Measurements from ENCODE around the gene EIF4E1B.

The EIF4E1B gene

DNA sequence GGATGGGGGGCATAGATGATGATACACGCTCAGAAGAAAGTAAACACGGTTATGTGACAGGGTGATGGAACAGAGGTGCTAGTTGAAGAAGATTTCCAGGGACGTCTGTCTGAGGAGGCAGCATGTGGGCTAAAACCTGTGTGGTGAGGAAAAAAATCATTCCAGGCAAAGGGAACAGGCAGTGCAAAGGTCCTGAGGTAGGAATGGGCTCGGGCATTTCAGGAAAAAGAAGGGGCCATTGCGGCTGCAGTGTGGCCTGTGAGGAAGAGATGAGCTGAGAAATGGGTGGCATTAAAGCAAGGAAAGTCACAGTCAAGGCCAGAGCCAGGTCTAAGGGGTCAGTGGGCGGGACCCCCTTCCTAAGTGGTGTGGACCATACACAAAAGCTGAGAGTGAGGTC, 35.0 kb downstream of the EIF4E1B start:
- no peak for DNase-seq

DNA sequence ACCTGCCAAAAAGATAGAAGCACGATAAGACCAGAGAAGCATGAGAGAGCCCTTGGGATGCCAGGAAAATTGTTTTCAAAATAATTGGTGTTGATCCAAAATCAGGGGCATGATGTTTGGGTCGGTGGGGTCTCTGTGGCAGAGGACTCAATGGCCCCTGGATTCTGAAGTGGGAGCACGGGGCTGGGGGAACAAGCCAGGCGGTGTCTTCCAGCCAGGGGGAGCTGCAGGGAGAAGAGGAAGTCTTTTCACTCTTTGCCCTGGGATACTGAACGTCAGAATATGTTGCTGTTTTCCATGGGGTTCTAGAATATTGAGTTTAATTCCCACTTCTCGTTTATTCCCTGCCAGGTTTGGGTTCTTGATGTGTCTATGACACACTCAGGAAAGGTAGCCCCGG, 37.2 kb downstream of the EIF4E1B start:
- DNase-seq, result no peak

DNA sequence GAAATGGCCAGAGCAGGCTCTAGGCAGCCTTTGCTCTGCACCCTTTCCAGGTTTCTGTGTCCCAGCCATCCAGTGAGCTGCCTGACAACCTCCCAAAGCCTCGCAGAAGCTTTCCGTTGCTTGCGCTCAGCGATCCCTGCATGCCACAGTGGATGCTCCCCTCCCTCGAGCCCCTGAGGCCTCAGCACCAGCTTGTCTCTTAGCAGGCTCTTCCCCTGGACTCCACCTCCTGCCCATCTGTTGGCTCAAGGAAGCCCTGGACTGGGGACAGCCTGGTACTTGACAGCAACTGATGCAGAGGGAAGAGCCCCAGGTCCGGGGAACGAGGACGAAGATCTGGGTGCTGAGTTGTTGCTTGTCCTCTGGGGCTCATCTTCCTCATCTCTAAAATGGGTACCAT, 40.0 kb downstream of the EIF4E1B start:
- no peak for DNase-seq

DNA sequence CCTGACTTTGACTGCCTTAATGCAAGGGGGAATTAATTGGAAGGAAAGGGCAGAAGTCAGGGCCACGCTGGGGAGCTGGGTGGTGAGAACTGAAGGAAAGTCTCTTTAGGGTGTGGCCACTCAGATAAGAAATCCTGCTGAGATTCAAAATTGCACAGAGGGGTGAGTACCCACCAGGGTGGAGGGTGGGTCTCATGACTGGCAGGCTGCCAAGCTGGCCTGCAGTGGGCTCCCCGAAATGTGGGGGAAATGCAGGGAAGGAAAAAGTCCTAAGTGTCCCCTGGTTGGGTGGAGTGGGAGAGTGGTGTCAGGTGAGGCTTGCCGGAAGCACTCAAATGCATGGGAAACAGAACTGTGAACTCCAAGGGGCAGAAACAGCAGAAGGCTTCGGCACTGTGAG, 40.9 kb downstream of the EIF4E1B start:
- DNase-seq, result no peak

DNA sequence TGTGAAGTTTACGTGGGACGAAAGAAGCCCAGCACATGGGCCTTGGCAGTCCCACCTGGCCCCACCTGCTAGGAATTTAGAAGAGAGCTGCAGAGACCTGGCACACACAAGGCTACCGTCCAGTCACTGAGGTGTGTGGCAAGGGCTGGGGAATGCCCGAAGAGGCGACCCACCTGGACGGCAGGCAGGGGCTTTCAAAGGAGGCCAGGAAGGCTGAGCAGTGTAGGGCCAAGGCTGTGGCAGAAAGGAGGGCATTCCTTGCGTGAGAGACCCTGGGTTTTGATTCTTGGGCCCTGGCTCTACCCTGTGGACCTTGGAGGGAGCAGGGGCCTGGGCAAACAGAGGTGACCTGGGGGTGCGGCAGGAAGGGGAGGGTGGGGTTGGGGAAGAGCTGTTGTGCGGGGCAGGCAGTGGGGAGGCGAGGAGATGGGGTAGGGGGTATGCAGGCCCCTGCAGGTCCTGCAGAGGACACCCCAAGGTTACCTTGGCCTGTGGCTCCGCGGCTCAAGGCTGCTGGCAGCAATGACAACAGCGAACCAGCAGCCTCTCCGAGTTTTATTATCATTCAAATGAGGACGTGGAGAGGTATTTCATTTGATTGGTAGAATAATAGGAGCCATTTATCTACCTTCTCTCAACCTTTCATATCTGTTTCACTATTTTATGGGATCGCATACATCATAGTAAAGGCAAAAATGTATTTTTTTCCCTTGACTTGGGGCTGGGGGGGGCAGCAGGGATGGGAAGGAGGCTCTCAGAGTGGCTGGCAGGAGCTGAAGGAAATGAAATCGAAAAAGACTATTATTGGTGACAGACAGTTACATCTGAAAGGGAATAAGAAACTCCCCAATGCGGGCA, 41.6 kb downstream of the EIF4E1B start:
- no peak for DNase-seq

DNA sequence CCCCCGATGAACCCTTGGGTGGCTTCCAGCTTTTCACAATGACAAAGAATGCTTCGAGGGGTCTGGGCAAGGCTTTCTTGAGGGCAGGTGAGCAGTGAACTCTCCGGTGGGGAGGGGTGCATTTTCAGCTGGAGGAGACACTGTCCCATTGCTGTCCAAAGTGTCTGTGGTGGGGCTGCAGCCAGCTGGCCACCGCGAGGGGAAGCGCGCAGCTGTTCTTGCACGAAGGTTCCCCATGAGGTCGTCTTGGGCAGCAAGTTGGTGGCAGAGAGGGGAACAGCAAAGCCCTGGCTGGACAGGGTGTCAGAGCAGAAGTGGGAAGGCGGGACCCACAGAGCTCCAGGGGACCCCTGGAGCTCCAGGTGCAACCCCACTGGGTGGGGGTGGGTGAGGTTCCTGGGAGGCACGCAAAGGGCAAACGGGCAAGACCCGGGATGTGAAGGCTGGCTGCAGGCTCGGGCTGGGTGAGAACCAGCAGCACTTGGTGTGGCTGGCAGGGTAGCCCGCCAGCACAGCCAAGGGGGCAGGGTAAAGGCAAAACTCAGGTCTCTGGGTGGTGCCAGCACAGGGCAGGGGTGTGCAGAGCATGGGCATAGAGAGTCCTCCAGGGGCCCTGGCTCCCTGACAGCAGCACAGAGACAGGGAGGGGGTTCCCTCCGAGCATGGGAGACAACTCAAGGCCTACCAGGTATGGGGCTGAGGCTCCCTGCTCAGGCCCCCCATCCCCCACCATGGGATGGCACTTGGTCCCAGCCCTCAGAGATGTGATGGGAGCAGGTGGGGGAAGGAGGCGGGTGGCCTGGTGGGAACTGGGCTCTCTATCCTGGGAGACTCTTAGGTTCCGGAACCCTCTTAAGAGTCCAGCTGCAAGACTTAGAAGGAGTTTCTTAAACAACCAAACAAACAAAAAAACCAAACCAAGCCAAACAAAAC, 43.4 kb downstream of the EIF4E1B start:
- DNase-seq, result no peak

DNA sequence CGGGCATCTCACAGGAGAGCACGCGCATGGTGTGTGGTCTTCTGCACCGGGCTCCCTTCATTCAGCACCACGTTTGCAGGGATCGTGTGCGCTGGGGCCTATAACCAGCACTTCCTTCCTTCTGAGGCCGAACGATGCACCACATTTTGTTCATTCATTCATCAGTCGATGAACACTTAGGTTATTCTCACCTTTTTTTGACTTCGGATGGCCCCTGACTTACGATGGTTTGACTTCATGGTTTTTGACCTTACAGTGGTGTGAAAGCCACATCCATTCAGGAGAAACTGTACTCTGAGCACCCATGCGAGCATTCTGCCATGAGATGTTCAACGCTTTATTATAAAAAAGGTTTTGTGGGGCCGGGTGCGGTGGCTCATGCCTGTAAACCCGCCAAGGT, 44.3 kb downstream of the EIF4E1B start:
- no peak for DNase-seq

DNA sequence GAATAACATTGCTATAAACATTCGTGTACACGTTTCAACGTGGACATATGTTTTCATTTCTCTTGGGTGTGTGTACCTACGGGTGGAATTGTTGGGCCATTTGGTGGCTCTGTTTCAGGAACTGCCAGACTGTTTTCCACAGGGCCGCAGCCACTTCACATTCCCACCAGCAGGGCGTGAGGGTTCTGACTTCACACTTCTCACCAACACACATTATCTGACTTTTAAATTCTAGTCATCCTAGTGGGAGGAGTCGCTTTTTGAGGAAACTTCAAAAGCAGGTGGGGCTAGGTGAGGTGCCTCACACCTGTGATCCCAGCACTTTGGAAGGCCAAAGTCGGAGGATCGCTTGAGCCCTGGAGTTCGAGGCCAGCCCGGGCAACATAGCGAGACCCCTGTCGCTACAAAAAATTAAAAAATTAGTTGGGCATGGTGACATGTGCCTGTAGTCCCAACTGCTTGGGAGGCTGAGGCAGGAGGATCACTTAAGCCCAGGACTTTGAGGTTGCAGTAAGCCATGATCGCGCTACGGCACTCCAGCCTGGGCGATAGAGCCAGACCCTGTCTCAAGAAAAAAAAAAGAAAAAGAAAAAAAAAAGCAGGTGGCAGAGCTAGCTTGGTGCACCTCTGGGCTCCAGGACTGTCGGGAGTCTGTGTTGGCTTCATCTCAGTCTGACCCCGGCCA, 45.3 kb downstream of the EIF4E1B start:
- DNase-seq, result no peak

DNA sequence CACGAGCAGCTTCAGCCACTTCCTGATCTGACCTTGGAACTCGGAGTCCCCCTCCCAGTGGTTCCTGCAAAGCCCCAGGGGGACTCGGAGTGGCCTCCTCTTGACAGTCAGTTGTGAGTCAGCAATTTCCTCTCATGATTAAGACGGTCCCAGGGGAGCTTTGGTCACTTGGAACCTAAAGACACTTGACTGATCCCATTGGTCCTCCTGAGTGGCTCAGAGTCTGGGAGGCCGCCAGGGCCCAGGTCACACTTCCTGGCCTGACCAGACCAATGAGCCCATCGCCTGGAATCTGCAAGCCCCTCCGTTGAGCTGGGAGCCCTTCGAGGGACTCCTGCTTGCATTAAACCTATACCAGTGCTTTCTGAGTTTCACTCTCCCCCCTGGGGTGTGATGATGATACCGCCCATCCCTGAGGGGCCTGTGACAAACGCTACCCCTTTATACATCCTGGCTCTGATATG, 45.9 kb downstream of the EIF4E1B start:
- no peak for DNase-seq

DNA sequence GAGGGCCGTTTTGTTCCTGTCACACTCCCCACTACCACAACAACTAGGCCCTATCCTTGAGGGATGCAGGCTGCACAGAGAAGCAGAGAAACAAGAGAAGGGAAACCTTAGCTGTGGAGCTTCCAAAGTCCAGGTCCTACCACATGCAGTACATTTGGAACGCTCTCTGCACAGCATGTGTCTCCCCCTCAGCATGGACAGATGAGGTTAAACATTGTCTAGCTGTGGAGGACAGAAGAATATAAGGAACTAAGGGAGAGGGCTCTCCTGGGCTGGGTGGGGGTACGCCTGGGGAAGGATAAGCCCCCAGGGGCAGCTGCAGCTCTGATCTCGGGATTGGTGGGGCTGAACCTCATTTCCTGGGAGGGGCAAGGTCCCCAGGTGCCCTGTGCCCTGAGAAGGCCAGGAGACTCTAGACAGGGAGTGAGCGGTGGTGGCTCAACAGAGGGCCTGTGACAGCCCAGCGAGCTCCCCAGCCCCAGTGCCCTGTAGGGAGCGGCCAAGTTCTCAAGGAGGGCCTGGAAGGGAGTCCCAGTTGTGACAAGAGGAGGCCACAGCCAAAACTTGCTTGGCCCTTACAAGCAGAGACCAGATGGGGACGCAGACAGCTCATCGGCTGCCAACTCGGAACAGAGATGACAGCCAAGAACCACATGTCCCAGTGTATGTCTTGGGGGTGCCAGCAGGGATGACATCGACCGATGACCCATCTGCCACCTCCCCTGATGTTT, 46.9 kb downstream of the EIF4E1B start:
- DNase-seq, result no peak

DNA sequence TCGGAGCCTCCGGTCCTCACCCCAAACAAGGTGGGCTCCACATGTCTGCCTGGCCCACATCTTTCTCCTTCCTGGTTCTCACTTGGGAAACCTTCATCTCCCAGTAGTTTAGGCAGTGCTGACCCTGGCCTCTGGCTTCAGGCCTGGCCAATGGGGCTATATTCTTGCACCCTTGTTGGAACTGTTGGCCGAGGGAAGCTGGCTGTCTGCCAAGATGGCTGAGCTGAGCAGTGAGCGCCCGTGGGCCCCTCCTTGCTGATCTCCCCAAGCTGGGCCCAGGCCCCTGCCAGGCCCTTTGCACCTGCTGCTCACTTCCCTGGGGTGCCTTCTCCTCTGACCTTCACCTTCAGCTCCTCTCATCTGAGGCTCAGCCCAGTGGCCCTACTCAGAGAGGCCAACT, 48.1 kb downstream of the EIF4E1B start:
- no peak for DNase-seq

DNA sequence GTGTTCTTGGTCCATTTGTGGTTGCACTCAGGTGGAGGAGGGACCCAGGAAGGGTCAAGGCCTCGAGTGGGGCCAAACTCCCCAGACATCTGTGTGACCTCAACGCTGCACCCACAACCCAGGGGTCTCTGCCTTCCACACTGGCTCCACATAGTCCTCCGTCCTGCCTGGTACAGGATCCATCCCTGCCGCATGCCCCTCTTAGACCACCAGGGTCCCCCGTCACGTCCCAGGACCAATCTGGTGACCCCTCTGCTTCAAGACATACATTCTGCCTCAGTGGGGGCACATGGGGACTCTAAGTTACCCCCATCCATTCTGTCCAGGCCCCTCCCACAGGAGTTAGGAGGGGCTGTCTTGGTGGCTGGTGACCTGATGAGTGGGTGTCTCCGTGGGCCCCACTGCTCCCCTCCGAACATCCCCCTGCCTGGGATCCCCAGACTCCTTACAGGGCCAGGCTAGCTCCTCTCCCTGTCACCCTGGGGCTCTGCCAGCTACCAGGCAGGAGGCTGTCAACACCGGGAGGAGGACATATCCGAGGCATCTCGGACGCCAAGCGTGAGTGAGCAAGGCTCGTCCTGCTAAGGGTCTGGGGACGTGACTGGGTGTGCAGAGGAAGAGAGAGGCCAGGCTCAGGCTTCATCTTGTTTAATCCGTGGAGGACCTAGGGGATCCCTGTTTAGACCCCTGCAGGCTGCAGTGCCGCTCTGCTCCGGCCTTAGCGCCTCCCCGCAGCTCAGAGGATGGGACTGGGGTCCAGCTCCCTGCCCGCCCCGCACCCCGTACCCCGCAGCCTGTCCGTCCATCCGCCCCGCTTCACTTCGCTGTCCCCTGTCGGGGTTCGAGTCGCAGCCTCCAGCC, 49.1 kb downstream of the EIF4E1B start:
- no peak for DNase-seq

DNA sequence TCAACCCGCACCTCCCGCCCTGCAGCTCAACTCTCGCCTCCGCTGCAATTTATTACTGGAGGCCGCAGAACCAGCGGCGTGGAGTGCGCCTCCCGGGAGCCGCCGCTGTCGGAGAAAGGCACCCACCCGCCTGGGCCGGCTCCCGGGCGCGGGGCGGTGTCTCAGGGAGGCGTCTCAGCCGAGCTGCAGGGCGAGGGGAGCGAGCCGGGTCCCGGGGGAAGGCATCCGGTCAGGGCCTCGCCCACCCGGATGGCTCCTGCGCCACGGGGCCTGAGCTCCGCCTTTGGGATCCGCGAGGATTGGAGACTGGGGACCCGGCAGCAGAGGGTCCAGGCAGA, 49.7 kb downstream of the EIF4E1B start:
- no peak for DNase-seq

DNA sequence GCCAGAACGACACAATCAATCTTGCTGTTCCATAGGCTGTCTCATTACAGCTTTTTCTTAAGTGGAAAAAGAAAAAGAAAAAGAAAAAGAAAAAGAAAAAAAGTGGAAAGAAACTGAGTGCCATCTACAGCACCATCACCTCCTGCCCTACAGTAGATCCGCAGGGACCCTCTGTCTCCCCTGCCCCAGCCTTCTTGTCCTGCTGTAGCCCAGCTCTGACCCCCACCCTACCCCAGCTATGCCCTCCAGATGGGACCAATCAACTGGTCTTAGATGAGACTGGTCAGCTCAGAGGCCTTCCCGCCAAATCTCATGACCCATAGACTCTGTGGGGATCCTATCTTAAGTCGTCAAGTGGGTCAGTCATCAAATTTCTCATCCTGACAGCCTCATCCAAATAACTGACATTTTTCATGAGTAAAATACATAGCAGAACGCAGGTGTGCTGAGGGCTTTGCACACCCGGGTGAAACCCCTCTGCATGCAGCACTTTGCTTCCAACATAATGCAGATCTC, 51.6 kb downstream of the EIF4E1B start:
- DNase-seq, result no peak

DNA sequence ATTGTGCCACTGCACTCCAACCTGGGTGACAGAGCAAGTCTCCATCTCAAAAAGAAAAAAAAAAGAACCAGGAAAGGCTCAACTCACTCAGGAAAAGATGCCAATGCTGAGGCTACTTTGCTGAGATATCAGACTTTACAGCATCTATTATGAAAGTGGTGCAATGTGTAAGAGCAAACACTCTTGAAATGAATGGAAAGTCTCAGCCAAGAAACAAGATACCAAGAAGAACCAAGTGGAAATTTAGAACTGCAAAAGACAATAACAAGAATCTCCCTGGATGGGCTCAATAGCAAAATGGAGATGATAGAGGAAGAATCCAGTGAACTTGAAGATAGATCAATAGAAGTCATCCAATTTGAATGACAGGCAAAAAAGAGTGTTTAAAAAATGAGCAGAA, 54.5 kb downstream of the EIF4E1B start:
- DNase-seq, result no peak

DNA sequence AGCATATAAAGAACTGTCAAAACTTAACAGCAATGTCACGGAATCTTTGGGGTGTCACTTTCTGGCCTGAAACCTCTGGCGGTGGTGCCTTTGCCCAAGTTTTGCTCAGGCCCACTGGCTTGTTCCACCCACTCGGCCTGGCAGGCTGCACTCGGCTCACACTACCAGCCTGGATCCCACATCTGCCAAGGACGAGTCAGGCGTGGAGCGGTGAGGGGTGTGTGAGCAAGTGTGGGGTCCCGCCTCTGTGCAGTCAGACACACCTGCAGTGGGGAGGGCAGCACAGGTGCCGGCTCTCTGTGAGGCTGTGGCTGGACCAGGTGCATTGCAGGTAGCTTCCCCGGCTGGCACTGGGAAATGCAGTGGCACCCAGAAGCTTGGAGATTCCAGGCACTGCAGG, 56.8 kb downstream of the EIF4E1B start:
- no peak for DNase-seq

DNA sequence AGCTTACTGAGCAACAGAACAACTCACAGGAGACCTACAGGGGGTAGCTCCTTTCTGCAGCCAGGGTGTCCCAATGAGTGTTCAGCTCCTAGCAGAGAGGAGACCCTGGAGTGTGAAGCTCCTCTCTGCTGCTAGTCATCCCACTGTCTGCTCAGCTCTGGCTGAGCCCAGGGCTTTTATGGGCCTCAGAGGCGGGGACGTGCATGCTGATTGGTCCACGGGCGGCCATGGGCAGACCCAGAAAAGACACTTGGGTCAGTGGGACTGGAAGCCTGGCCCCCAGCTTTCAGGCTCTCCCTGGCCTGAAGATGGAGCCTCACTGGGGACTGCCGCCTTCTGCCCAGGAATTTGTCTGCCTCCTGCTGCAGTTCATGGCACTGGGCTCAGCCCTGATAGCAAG, 57.4 kb downstream of the EIF4E1B start:
- no peak for DNase-seq

DNA sequence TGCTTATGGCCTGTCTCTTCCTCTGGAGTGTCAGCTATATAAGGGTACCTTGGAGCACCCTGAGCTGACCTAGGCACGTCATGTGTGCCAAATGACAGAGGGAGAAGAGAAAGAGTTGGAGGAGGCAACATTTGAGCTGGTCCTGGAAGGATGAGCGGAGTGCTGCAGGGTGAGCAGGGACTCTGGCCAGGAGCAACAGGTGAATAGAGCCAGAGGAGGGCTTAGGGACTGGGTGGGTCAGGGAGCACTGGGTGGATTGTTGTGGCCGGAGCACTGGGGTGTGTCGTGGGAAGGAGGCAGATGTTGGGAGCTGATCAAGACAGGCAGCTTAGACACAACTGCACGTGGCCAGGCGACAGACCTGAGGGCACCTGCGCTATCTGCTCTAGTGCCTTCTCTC, 60.4 kb downstream of the EIF4E1B start:
- no peak for DNase-seq

DNA sequence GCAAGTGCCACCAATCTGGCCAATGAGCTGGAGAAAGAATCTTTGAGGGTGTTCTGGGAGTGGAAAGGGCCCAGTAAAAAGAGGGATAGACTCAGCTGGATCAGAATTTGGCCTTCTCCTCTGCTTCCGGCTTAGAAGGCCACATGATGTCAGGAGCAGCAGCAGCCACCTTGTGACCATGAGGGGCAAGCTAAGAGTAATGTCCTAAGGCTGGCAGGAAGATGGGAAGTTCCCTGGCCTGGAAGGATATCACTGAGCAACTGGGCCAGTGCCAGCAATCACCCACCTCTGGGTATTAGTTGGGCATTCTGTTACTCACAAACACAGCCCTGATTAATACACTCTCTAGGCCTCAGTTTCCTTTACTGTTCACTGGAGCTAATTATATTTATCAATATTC, 61.0 kb downstream of the EIF4E1B start:
- no peak for DNase-seq

DNA sequence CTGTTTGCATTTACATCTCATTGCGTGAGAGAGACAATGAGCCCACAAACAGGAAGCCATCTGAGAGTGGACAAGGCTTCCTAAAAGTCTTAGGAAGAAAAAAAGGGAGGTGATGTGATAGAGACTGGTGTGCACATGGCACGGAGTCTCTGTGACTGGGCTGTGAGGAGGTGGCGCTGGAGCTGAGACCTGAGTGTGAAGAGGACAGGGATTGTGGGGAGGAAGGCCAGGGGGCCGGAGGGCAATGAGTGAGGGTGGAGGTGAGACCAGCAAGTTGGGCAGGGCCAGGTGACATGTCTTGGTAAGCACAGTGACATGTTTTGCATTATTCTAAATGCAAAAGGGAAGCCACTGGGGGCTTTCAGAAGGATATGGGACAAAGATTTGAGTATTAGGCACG, 61.9 kb downstream of the EIF4E1B start:
- no peak for DNase-seq

DNA sequence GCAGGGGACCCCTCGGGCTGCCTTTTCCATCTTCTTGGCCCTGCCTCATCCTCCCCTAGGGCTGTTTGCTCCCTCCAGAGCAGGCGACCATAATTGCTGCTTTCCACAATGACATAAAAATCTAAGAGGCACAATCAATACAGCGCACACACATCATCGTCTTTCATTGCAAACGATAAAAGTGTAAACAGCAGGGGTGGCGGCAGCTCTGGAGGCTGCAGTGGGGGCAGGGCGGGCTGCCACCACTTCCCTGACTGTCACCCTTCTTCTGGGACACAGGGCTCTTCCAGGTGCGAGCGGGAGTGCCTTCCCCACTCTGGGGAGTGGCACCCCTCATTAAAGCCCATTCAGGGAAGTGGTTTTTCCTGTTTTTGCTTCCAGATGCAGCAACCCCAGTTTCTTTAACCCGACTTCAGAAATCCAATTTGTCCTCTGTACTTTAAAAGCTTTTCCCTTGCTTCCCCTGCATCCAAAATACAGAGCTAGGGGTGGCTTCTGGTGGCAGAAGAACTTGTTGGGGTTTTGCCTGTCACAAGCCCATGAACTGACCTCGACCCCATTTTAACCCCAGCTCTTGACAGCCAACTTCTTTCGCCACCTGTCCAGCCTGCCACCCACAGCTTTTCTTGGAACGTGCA, 62.5 kb downstream of the EIF4E1B start:
- DNase-seq, result no peak

Data from CD4-positive, alpha-beta T cell treated with Interleukin-15 for 1 hour (primary cell).